T-cell (primary cell): ENCODE data around the gene MCM3AP. TPM values are rescaled to one million over a fixed set of nuclear protein-coding genes. Genes with fewer than 3 reads are reported as not detected.

Experiments
- ATAC-seq, 4 experiments: fragments of 200-7000 bp in 3 of 4; fragments of 150-1000 bp in 1 of 4; cut with Tn5 transposase; replicated peaks in 1 of 4; 1 replicate in 3 of 4; 2 replicates in 1 of 4; pipeline ENCODE4 v1.10.0; 2021; ENCODE audit warnings: moderate library complexity in 3 of 4, mild to moderate bottlenecking in 2 of 4, moderate number of reproducible peaks in 1 of 4
- CTCF ChIA-PET, 2 donors: fragments of 300-600 bp; sonication (Branson Sonifier 250); formaldehyde crosslinking; loops; one replicate each; lab custom pipeline; 2022; ENCODE audit warnings: antibody characterized with exemption in 2 of 2; lab: Charles Lee
- POLR2A ChIA-PET, 2 donors: fragments of 300-600 bp; sonication (Branson Sonifier 250); formaldehyde crosslinking; loops; one replicate each; lab custom pipeline; 2022; ENCODE audit warnings: antibody characterized with exemption in 2 of 2; lab: Charles Lee
- DNase-seq, 35 experiments: peaks; one replicate each; pipeline versions ENCODE4 v3.0.0 to v3.0.0-alpha.2; 2013 to 2023
- H3K27ac ChIP-seq: one replicate; pipeline ENCODE4 v1.5.1; 2013; ENCODE audit warnings: low read length
- H3K27me3 ChIP-seq, 2 experiments: replicated peaks in 1 of 2; 1 replicate in 1 of 2; 2 replicates in 1 of 2; pipeline versions ENCODE4 v1.6.1 to v1.7.0; 2013; ENCODE audit warnings: low read length in 1 of 2, mixed read lengths in 1 of 2; ENCODE audit not compliant: control insufficient read depth in 2 of 2, insufficient read depth in 2 of 2; ENCODE audit errors: extremely low read depth in 1 of 2
- H3K36me3 ChIP-seq, 2 donors: 1 replicate in 1 of 2; 2 replicates in 1 of 2; pipeline versions ENCODE4 v1.6.1 to v1.7.0; 2013; ENCODE audit warnings: low read length in 1 of 2; ENCODE audit not compliant: control insufficient read depth in 2 of 2, insufficient read depth in 1 of 2; ENCODE audit errors: extremely low read depth in 1 of 2
- H3K4me1 ChIP-seq, 2 experiments: 1 replicate in 1 of 2; 2 replicates in 1 of 2; pipeline versions ENCODE4 v1.6.1 to v1.7.0; 2013; ENCODE audit warnings: low read length in 2 of 2, mixed read lengths in 1 of 2; ENCODE audit not compliant: insufficient read depth in 2 of 2, control insufficient read depth in 1 of 2; ENCODE audit errors: extremely low read depth in 1 of 2
- H3K4me3 ChIP-seq, 2 donors: 1 replicate in 1 of 2; 2 replicates in 1 of 2; pipeline versions ENCODE4 v1.5.1 to v1.7.0; 2013; ENCODE audit warnings: mild to moderate bottlenecking in 2 of 2, low read length in 1 of 2, moderate library complexity in 1 of 2; ENCODE audit not compliant: control insufficient read depth in 1 of 2; ENCODE audit errors: extremely low read depth in 1 of 2
- H3K9me3 ChIP-seq: 2 replicates; pipeline ENCODE4 v1.7.0; 2013
- H3K27ac Mint-ChIP-seq, 2 donors: one replicate each; pipeline ENCODE4 v1.8.0; 2020 to 2021; ENCODE audit warnings: mild to moderate bottlenecking in 2 of 2, mixed read lengths in 2 of 2
- H3K27me3 Mint-ChIP-seq, 2 donors: one replicate each; pipeline ENCODE4 v1.8.0; 2021 to 2022; ENCODE audit warnings: mixed read lengths in 2 of 2
- H3K36me3 Mint-ChIP-seq: one replicate; pipeline ENCODE4 v1.8.0; 2021; ENCODE audit warnings: mixed read lengths
- H3K4me1 Mint-ChIP-seq, 3 donors: one replicate each; pipeline ENCODE4 v1.8.0; 2020 to 2022; ENCODE audit warnings: mixed read lengths in 3 of 3, mild to moderate bottlenecking in 1 of 3
- H3K4me3 Mint-ChIP-seq, 3 donors: one replicate each; pipeline ENCODE4 v1.8.0; 2020 to 2022; ENCODE audit warnings: mild to moderate bottlenecking in 3 of 3, mixed read lengths in 3 of 3, moderate library complexity in 3 of 3
- H3K9me3 Mint-ChIP-seq, 3 donors: one replicate each; pipeline ENCODE4 v1.8.0; 2020 to 2022; ENCODE audit warnings: mixed read lengths in 3 of 3
- WGBS: methylation state at CpG from one replicate; pipeline ENCODE4 v1.1.5; 2013; ENCODE audit warnings: missing lambda C conversion rate; ENCODE audit not compliant: insufficient coverage; 5-methylcytosine and 5-hydroxymethylcytosine counted together
- total RNA-seq, 35 experiments: library from RNA in 6 of 35; stranded (reverse) in 6 of 35; fragments of 120-200 nt in 1 of 35; gene quantifications; one replicate each; pipeline versions ENCODE4 v1.2.1 to v1.2.4 and lab custom pipeline; 2013 to 2026

The MCM3AP gene
- total RNA-seq, 5 donors from 2014 or later (not counting 1 experiment from before 2014, with no cell fraction given) = 126 to 180 (median 166) TPM

- Mint-ChIP-seq H3K4me3 (no peak overlapping the region), H3K27me3 (no peaks in the 10 kb centered on the region), H3K27ac (no peak overlapping the region), H3K36me3 (peaks cover 17% of the 10 kb centered on the region), H3K9me3 (no peaks in the 10 kb centered on the region), H3K4me1 (no peaks in the 10 kb centered on the region)
- H3K4me1 ChIP-seq = no peaks in the 10 kb centered on the region
- ChIA-PET POLR2A (no interaction called here), CTCF (no interaction called here)
- no peak for ATAC-seq
- H3K4me3 ChIP-seq = no peak overlapping the region
- H3K9me3 ChIP-seq = no peaks in the 10 kb centered on the region
- H3K27me3 ChIP-seq = no peaks in the 10 kb centered on the region
- no peak overlapping the region for H3K27ac ChIP-seq
- 94% methylated on average over 25 of the region's 27 CpGs for WGBS
- H3K36me3 ChIP-seq = peaks cover 21 to 22% of the 10 kb centered on the region in 2 donors
- DNase-seq = no peak
Measured at GRCh38 chr21:46214478-46215340, 70.7 kb downstream of the MCM3AP start.

GRCh38 chr21:46213620-46214286 is 71.7 kb downstream of the MCM3AP start:
- no peaks in the 10 kb centered on the region for H3K9me3 ChIP-seq
- Mint-ChIP-seq H3K36me3 (peaks cover 13% of the 10 kb centered on the region), H3K9me3 (no peaks in the 10 kb centered on the region), H3K27me3 (no peaks in the 10 kb centered on the region), H3K27ac (no peak overlapping the region), H3K4me1 (no peaks in the 10 kb centered on the region), H3K4me3 (no peak overlapping the region)
- no peak for DNase-seq
- H3K4me1 ChIP-seq = no peaks in the 10 kb centered on the region
- peaks cover 18% of the 10 kb centered on the region in 2 donors for H3K36me3 ChIP-seq
- H3K27me3 ChIP-seq = no peaks in the 10 kb centered on the region
- no peak overlapping the region for H3K27ac ChIP-seq
- ATAC-seq = no peak
- ChIA-PET CTCF (no interaction called here), POLR2A (no interaction called here)
- WGBS = 96% methylated on average over 13 of the region's 15 CpGs
- no peak overlapping the region for H3K4me3 ChIP-seq

- no peak overlapping the region for H3K27ac ChIP-seq
- peaks cover 14% of the 10 kb centered on the region for H3K36me3 Mint-ChIP-seq
- H3K27me3 Mint-ChIP-seq = no peaks in the 10 kb centered on the region
- H3K9me3 ChIP-seq = no peaks in the 10 kb centered on the region
- no peaks in the 10 kb centered on the region for H3K9me3 Mint-ChIP-seq
- H3K4me3 Mint-ChIP-seq = no peak overlapping the region
- H3K27me3 ChIP-seq = no peaks in the 10 kb centered on the region
- CTCF ChIA-PET = no interaction called here
- H3K4me3 ChIP-seq = no peak overlapping the region
- no peak for ATAC-seq
- no peaks in the 10 kb centered on the region for H3K4me1 Mint-ChIP-seq
- 97% methylated on average over 10 of the region's 18 CpGs for WGBS
- DNase-seq = no peak
- peaks cover 18 to 19% of the 10 kb centered on the region in 2 donors for H3K36me3 ChIP-seq
- POLR2A ChIA-PET = no interaction called here
- no peaks in the 10 kb centered on the region for H3K4me1 ChIP-seq
- no peak overlapping the region for H3K27ac Mint-ChIP-seq
Measured at GRCh38 chr21:46212721-46213484, 72.5 kb downstream of the MCM3AP start.

GRCh38 chr21:46211786-46212720 is 73.4 kb downstream of the MCM3AP start:
- Histone ChIP-seq H3K4me1 (no peaks in the 10 kb centered on the region), H3K9me3 (no peaks in the 10 kb centered on the region), H3K27ac (no peak overlapping the region), H3K36me3 (peaks cover 23 to 25% of the 10 kb centered on the region in 2 donors), H3K4me3 (no peak overlapping the region), H3K27me3 (no peaks in the 10 kb centered on the region)
- Mint-ChIP-seq H3K4me1 (no peaks in the 10 kb centered on the region), H3K27me3 (no peaks in the 10 kb centered on the region), H3K4me3 (no peak overlapping the region), H3K36me3 (peaks cover 22% of the 10 kb centered on the region), H3K27ac (no peak overlapping the region), H3K9me3 (no peaks in the 10 kb centered on the region)
- ChIA-PET CTCF (no interaction called here), POLR2A (no interaction called here)
- ATAC-seq = no peak
- WGBS = 95% methylated on average over 19 of the region's 23 CpGs
- DNase-seq = no peak

GRCh38 chr21:46211376-46211775 is 74.0 kb downstream of the MCM3AP start:
- H3K4me1 Mint-ChIP-seq = no peaks in the 10 kb centered on the region
- H3K36me3 Mint-ChIP-seq = peaks cover 22% of the 10 kb centered on the region
- H3K27me3 Mint-ChIP-seq = no peaks in the 10 kb centered on the region
- H3K27me3 ChIP-seq = no peaks in the 10 kb centered on the region
- POLR2A ChIA-PET = no interaction called here
- no peaks in the 10 kb centered on the region for H3K4me1 ChIP-seq
- H3K9me3 ChIP-seq = no peaks in the 10 kb centered on the region
- no peak overlapping the region for H3K4me3 Mint-ChIP-seq
- H3K9me3 Mint-ChIP-seq = no peaks in the 10 kb centered on the region
- ATAC-seq (no peak), DNase-seq (no peak)
- WGBS = 97% methylated on average over 6 of the region's 7 CpGs
- CTCF ChIA-PET = no interaction called here
- no peak overlapping the region for H3K27ac ChIP-seq
- H3K36me3 ChIP-seq = peaks cover 23 to 31% of the 10 kb centered on the region in 2 donors
- H3K4me3 ChIP-seq = no peak overlapping the region
- H3K27ac Mint-ChIP-seq = no peak overlapping the region
